Activated CD4-positive, alpha-beta T cell treated with anti-CD3 and anti-CD28 coated beads for 36 hours (primary cell): ENCODE measurements around the gene USP1. TPM values are rescaled to one million over a fixed set of nuclear protein-coding genes. Genes with fewer than 3 reads are reported as not detected.

Experiments used
- ATAC-seq: fragments of 200-7000 bp; cut with Tn5 transposase; one replicate; pipeline ENCODE4 v1.10.0; 2021; ENCODE audit warnings: mild to moderate bottlenecking, moderate library complexity
- CTCF ChIA-PET: fragments of 350-600 bp; sonication (Branson Sonifier 250); formaldehyde crosslinking; loops from one replicate; lab custom pipeline; 2021; ENCODE audit warnings: antibody characterized with exemption; lab: Charles Lee
- POLR2A ChIA-PET: fragments of 350-600 bp; sonication (Branson Sonifier 250); formaldehyde crosslinking; loops from one replicate; lab custom pipeline; 2021; ENCODE audit warnings: antibody characterized with exemption, inconsistent platforms; lab: Charles Lee
- DNase-seq: peaks from one replicate; pipeline ENCODE4 v3.0.0-alpha.2; 2020
- H3K27ac Mint-ChIP-seq: one replicate; pipeline ENCODE4 v1.8.0; 2021; ENCODE audit warnings: mixed read lengths
- H3K27me3 Mint-ChIP-seq: one replicate; pipeline ENCODE4 v1.8.0; 2021; ENCODE audit warnings: mixed read lengths
- H3K36me3 Mint-ChIP-seq: one replicate; pipeline ENCODE4 v1.8.0; 2021; ENCODE audit warnings: low read depth, mixed read lengths
- H3K4me1 Mint-ChIP-seq: one replicate; pipeline ENCODE4 v1.8.0; 2021; ENCODE audit warnings: mixed read lengths
- H3K4me3 Mint-ChIP-seq: one replicate; pipeline ENCODE4 v1.8.0; 2021; ENCODE audit warnings: mild to moderate bottlenecking, moderate library complexity, mixed read lengths
- H3K9me3 Mint-ChIP-seq: one replicate; pipeline ENCODE4 v1.8.0; 2021; ENCODE audit warnings: low read depth, mixed read lengths
- intact Hi-C, 2 experiments: fragments of 100-400 bp; cut with DNase I in 1 of 2; cut with micrococcal nuclease in 1 of 2; formaldehyde crosslinking; loops; one replicate each; pipeline versions ENCODE4 v1.14.2 to v1.15.1; 2022 to 2024; cut with DNase I, micrococcal nuclease
- total RNA-seq, 2 experiments: library from RNA; stranded (reverse); gene quantifications; one replicate each; pipeline ENCODE4 v1.2.3, GENCODE V29; 2021

USP1 gene
- total RNA-seq, 2 experiments from 2014 or later = 62.4 to 73.4 TPM

DNA sequence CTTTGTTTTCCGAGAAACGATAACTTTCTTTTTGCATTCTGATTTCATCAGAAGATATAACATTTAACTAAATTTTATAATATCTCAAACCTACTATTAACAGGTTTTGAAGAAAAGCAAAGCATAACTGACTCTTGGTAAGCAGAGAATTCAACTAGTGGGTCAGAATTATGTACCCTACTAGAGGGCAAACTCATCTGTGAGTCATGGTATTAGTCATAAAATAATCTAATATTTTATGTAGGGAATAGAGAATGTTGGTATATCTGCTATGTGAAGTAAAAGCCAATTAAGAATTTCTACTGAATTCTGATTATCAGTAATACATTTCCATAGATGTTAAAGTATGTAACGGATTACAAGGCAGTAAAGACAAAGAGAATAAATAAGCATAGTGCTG, 56.8 kb downstream of the USP1 start:
- Mint-ChIP-seq H3K4me1 (no peaks in the 10 kb centered on the region), H3K4me3 (no peak overlapping the region), H3K36me3 (peaks cover 1% of the 10 kb centered on the region), H3K27ac (no peak overlapping the region), H3K27me3 (no peaks in the 10 kb centered on the region), H3K9me3 (no peaks in the 10 kb centered on the region)
- POLR2A ChIA-PET = no interaction called here
- ATAC-seq (no peak), DNase-seq (no peak)
- intact Hi-C loops = no loop called here
- CTCF ChIA-PET = no interaction called here

DNA sequence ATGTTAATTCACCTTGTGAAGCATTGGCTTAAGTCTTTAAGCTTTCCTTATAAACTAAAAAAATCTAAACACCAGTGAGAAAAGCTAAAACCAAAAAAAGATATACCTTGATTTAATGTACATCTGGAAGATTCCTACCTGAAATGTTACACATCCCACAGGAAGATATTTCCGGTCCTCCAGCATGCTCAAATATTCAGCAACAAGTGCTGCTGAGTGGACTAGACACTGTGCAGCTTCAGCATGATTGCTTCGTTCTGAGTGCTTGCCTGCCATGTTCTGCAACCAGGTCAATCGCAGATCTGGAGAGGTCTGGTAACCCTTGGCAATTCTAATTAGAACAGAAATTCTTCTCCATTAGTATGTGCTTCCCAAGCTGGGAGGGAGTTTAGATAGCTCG, 57.3 kb downstream of the USP1 start:
- Mint-ChIP-seq H3K4me1 (no peaks in the 10 kb centered on the region), H3K27ac (no peak overlapping the region), H3K27me3 (no peaks in the 10 kb centered on the region), H3K4me3 (no peak overlapping the region), H3K9me3 (no peaks in the 10 kb centered on the region), H3K36me3 (peaks cover 1% of the 10 kb centered on the region)
- no peak for DNase-seq
- CTCF ChIA-PET = no interaction called here
- intact Hi-C loops = no loop called here
- POLR2A ChIA-PET = no interaction called here
- ATAC-seq = no peak

DNA sequence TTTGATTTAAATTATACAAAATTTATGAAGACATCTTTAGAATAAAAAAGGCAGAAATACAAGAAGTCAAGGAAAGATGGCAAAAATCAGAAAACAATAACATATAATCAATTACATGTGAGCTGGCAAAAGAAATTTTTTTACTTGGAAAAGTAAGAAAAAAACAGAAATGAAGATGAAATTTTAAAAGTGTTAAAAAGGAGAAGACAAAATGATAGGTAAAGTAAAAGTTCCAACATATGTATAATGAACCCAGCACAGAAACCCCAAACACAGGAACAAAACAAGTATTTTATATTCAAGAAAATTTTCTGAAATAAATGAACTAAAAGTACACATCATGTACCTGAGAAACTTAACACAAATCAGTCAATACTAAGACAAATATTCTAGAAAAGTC, 63.4 kb downstream of the USP1 start:
- ATAC-seq (no peak), DNase-seq (no peak)
- no peaks in the 10 kb centered on the region for H3K9me3 Mint-ChIP-seq
- no peaks in the 10 kb centered on the region for H3K27me3 Mint-ChIP-seq
- intact Hi-C loops = no loop called here
- no peak overlapping the region for H3K4me3 Mint-ChIP-seq
- ChIA-PET CTCF (interaction anchor here (1.0 kb wide), 1 partner anchor 247 kb away, joined by 6 read pairs; no protein-coding TSS in a partner anchor), POLR2A (no interaction called here)
- H3K27ac Mint-ChIP-seq = no peak overlapping the region
- H3K4me1 Mint-ChIP-seq = no peaks in the 10 kb centered on the region
- H3K36me3 Mint-ChIP-seq = no peaks in the 10 kb centered on the region

Other genes with a start within 250 kb of the USP1 start
- gene L1TD1, start 242.2 kb upstream of the USP1 start, total RNA-seq = under 1 TPM; 0.07 to 0.09 TPM
- not detected for gene KANK4, start 117.6 kb upstream of the USP1 start, total RNA-seq
- not detected for gene ANGPTL3, start 160.5 kb downstream of the USP1 start, total RNA-seq